ENCODE results near the gene PEAK1. TPM values are rescaled to one million over a fixed set of nuclear protein-coding genes. Genes with fewer than 3 reads are reported as not detected.

PEAK1 gene
- polyA plus RNA-seq, 1 experiment: 52.1 TPM

- CTCF ChIA-PET: interaction anchor here (1.0 to 1.3 kb wide), 2 partner anchors 41 to 337 kb away, joined by 3 read pairs; no protein-coding TSS in a partner anchor
- DNase-seq (ENCODE audit: low read depth, low spot score): peak; percentile 54
Observed at GRCh38 chr15:77455696-77456321, 35.9 kb upstream of the PEAK1 start.

GRCh38 chr15:77454951-77455350 lies 35.0 kb upstream of the PEAK1 start:
- POLR2A ChIA-PET: no interaction called here

More at GRCh38 chr15:77455696-77456321, 35.9 kb upstream of the PEAK1 start:
- Histone ChIP-seq H3K9me3 (ENCODE audit: control insufficient read depth, insufficient read depth, low read length) (no peaks in the 10 kb centered on the region), H3K27me3 (ENCODE audit: control insufficient read depth, insufficient read depth, low read length) (no peaks in the 10 kb centered on the region), H3K27ac (ENCODE audit: low read depth, low read length) (peak overlapping the region; percentile 69), H3K4me3 (ENCODE audit: low read depth, low read length) (no peak overlapping the region)
- no peak for TF ChIP-seq CTCF (IDR thresholded peaks at IDR 0.05; ENCODE audit: low read depth, low read length)
- POLR2A ChIA-PET: interaction anchor here (0.6 to 1.2 kb wide), 2 partner anchors 35 to 37 kb away, joined by 3 to 5 read pairs; no protein-coding TSS in a partner anchor

GRCh38 chr15:77454265-77454664 lies 34.4 kb upstream of the PEAK1 start:
- no peaks in the 10 kb centered on the region for H3K9me3 ChIP-seq (ENCODE audit: control insufficient read depth, insufficient read depth, low read length)
- no peak overlapping the region for H3K27ac ChIP-seq (ENCODE audit: low read depth, low read length)
- H3K27me3 ChIP-seq (ENCODE audit: control insufficient read depth, insufficient read depth, low read length): no peaks in the 10 kb centered on the region
- no peak for DNase-seq (ENCODE audit: low read depth, low spot score)
- CTCF ChIA-PET: no interaction called here
- TF ChIP-seq CTCF (IDR thresholded peaks at IDR 0.05; ENCODE audit: low read depth, low read length): no peak
- POLR2A ChIA-PET: no interaction called here
- no peak overlapping the region for H3K4me3 ChIP-seq (ENCODE audit: low read depth, low read length)

More at GRCh38 chr15:77454951-77455350, 35.0 kb upstream of the PEAK1 start:
- no peak for DNase-seq (ENCODE audit: low read depth, low spot score)
- TF ChIP-seq CTCF (IDR thresholded peaks at IDR 0.05; ENCODE audit: low read depth, low read length): no peak
- Histone ChIP-seq H3K27me3 (ENCODE audit: control insufficient read depth, insufficient read depth, low read length) (no peaks in the 10 kb centered on the region), H3K4me3 (ENCODE audit: low read depth, low read length) (no peak overlapping the region), H3K9me3 (ENCODE audit: control insufficient read depth, insufficient read depth, low read length) (no peaks in the 10 kb centered on the region), H3K27ac (ENCODE audit: low read depth, low read length) (no peak overlapping the region)
- CTCF ChIA-PET: interaction anchor here (1.3 kb wide), 1 partner anchor 337 kb away, joined by 3 read pairs; no protein-coding TSS in a partner anchor

- DNase-seq (ENCODE audit: low read depth, low spot score): no peak
- ChIA-PET POLR2A (no interaction called here), CTCF (interaction anchor here (0.7 kb wide), 1 partner anchor 216 kb away, joined by 3 read pairs; no protein-coding TSS in a partner anchor)
- TF ChIP-seq CTCF (IDR thresholded peaks at IDR 0.05; ENCODE audit: low read depth, low read length): no peak
- Histone ChIP-seq H3K27ac (ENCODE audit: low read depth, low read length) (no peak overlapping the region), H3K9me3 (ENCODE audit: control insufficient read depth, insufficient read depth, low read length) (no peaks in the 10 kb centered on the region), H3K27me3 (ENCODE audit: control insufficient read depth, insufficient read depth, low read length) (no peaks in the 10 kb centered on the region), H3K4me3 (ENCODE audit: low read depth, low read length) (no peak overlapping the region)
Observed at GRCh38 chr15:77446840-77447390, 27.0 kb upstream of the PEAK1 start.

GRCh38 chr15:77440378-77440999 lies 20.6 kb upstream of the PEAK1 start:
- Histone ChIP-seq H3K9me3 (ENCODE audit: control insufficient read depth, insufficient read depth, low read length) (no peaks in the 10 kb centered on the region), H3K4me3 (ENCODE audit: low read depth, low read length) (no peak overlapping the region), H3K27me3 (ENCODE audit: control insufficient read depth, insufficient read depth, low read length) (no peaks in the 10 kb centered on the region), H3K27ac (ENCODE audit: low read depth, low read length) (no peak overlapping the region)
- ChIA-PET CTCF (interaction anchor here (1.4 kb wide), 1 partner anchor 16 kb away, joined by 3 read pairs; no protein-coding TSS in a partner anchor), POLR2A (no interaction called here)
- DNase-seq (ENCODE audit: low read depth, low spot score): no peak
- no peak for TF ChIP-seq CTCF (IDR thresholded peaks at IDR 0.05; ENCODE audit: low read depth, low read length)

All from AG04450 (cell line).